Measurements from ENCODE around the gene BRSK2.

GRCh38 chr11:1446623-1447022, 56.9 kb downstream of the BRSK2 start:
- TF ChIP-seq CTCF (tag by site-specific recombination; IDR thresholded peaks at IDR 0.05), result no peak
- TF ChIP-seq MYNN (tag by site-specific recombination; IDR thresholded peaks at IDR 0.05; ENCODE audit: borderline replicate concordance), result no peak

Data from HEK293 (cell line).